ENCODE measurements around the gene CACNA2D3. TPM values are rescaled to one million over a fixed set of nuclear protein-coding genes. Genes with fewer than 3 reads are reported as not detected.

The CACNA2D3 gene
- total and polyA plus RNA-seq, 4 donors: 0.72 to 2.4 (median 1.5) TPM

- Histone ChIP-seq H3K4me1 (ENCODE audit: control insufficient read depth in 1 of 2, insufficient read depth in 2 of 2, low read length in 2 of 2) (no peaks in the 10 kb centered on the region), H3K4me3 (ENCODE audit: low read length in 2 of 2) (no peak overlapping the region), H3K27me3 (ENCODE audit: control insufficient read depth in 1 of 2, insufficient read depth in 2 of 2, low read length in 1 of 2) (no peaks in the 10 kb centered on the region), H3K27ac (ENCODE audit: low read depth in 1 of 2, low read length in 2 of 2) (no peak overlapping the region), H3K9me3 (ENCODE audit: control insufficient read depth, low read length) (no peaks in the 10 kb centered on the region), H3K36me3 (ENCODE audit: control insufficient read depth in 1 of 2, insufficient read depth in 2 of 2, low read length in 1 of 2) (no peaks in the 10 kb centered on the region)
- WGBS, 2 donors: 68 to 75% methylated on average over 5 of the region's 5 CpGs
- DNase-seq: no peak
- intact Hi-C loops (cut with DNase I): no loop called here
- ATAC-seq (ENCODE audit: low FRiP score): no peak
Observed at GRCh38 chr3:55060896-55061719, 938.8 kb downstream of the CACNA2D3 start.

- Histone ChIP-seq H3K27me3 (ENCODE audit: control insufficient read depth in 1 of 2, insufficient read depth in 2 of 2, low read length in 1 of 2) (no peaks in the 10 kb centered on the region), H3K36me3 (ENCODE audit: control insufficient read depth in 1 of 2, insufficient read depth in 2 of 2, low read length in 1 of 2) (no peaks in the 10 kb centered on the region), H3K4me3 (ENCODE audit: low read length in 2 of 2) (no peak overlapping the region), H3K27ac (ENCODE audit: low read depth in 1 of 2, low read length in 2 of 2) (no peak overlapping the region), H3K4me1 (ENCODE audit: control insufficient read depth in 1 of 2, insufficient read depth in 2 of 2, low read length in 2 of 2) (no peaks in the 10 kb centered on the region), H3K9me3 (ENCODE audit: control insufficient read depth, low read length) (no peaks in the 10 kb centered on the region)
- intact Hi-C loops (cut with DNase I): no loop called here
- ATAC-seq (ENCODE audit: low FRiP score): no peak
- WGBS, 2 donors: 44 to 49% methylated on average over 2 of the region's 2 CpGs
- no peak for DNase-seq
Observed at GRCh38 chr3:55061720-55062034, 939.3 kb downstream of the CACNA2D3 start.

GRCh38 chr3:55064164-55064563, 941.8 kb downstream of the CACNA2D3 start:
- 92 to 100% methylated on average over 2 of the region's 2 CpGs for WGBS, 2 donors
- Histone ChIP-seq H3K27me3 (ENCODE audit: control insufficient read depth in 1 of 2, insufficient read depth in 2 of 2, low read length in 1 of 2) (no peaks in the 10 kb centered on the region), H3K36me3 (ENCODE audit: control insufficient read depth in 1 of 2, insufficient read depth in 2 of 2, low read length in 1 of 2) (no peaks in the 10 kb centered on the region), H3K4me3 (ENCODE audit: low read length in 2 of 2) (no peak overlapping the region), H3K27ac (ENCODE audit: low read depth in 1 of 2, low read length in 2 of 2) (no peak overlapping the region), H3K9me3 (ENCODE audit: control insufficient read depth, low read length) (no peaks in the 10 kb centered on the region), H3K4me1 (ENCODE audit: control insufficient read depth in 1 of 2, insufficient read depth in 2 of 2, low read length in 2 of 2) (no peaks in the 10 kb centered on the region)
- DNase-seq: no peak
- no peak for ATAC-seq (ENCODE audit: low FRiP score)
- intact Hi-C loops (cut with DNase I): no loop called here

- ATAC-seq (ENCODE audit: low FRiP score): no peak
- no peaks in the 10 kb centered on the region for H3K27me3 ChIP-seq (ENCODE audit: control insufficient read depth in 1 of 2, insufficient read depth in 2 of 2, low read length in 1 of 2)
- intact Hi-C loops (cut with DNase I): no loop called here
Observed at GRCh38 chr3:55065331-55065730, 943.0 kb downstream of the CACNA2D3 start.

GRCh38 chr3:55066551-55067047, 944.2 kb downstream of the CACNA2D3 start:
- no peaks in the 10 kb centered on the region for H3K27me3 ChIP-seq (ENCODE audit: control insufficient read depth in 1 of 2, insufficient read depth in 2 of 2, low read length in 1 of 2)
- 59 to 61% methylated on average over 9 of the region's 9 CpGs for WGBS, 2 donors
- no peaks in the 10 kb centered on the region for H3K4me1 ChIP-seq (ENCODE audit: control insufficient read depth in 1 of 2, insufficient read depth in 2 of 2, low read length in 2 of 2)
- H3K4me3 ChIP-seq (ENCODE audit: low read length in 2 of 2): no peak overlapping the region
- no peak overlapping the region for H3K27ac ChIP-seq (ENCODE audit: low read depth in 1 of 2, low read length in 2 of 2)
- DNase-seq (no peak), ATAC-seq (ENCODE audit: low FRiP score) (no peak)
- intact Hi-C loops (cut with DNase I): no loop called here
- H3K36me3 ChIP-seq (ENCODE audit: control insufficient read depth in 1 of 2, insufficient read depth in 2 of 2, low read length in 1 of 2): no peaks in the 10 kb centered on the region
- no peaks in the 10 kb centered on the region for H3K9me3 ChIP-seq (ENCODE audit: control insufficient read depth, low read length)

More at GRCh38 chr3:55065331-55065730, 943.0 kb downstream of the CACNA2D3 start:
- Histone ChIP-seq H3K4me1 (ENCODE audit: control insufficient read depth in 1 of 2, insufficient read depth in 2 of 2, low read length in 2 of 2) (no peaks in the 10 kb centered on the region), H3K9me3 (ENCODE audit: control insufficient read depth, low read length) (no peaks in the 10 kb centered on the region), H3K27ac (ENCODE audit: low read depth in 1 of 2, low read length in 2 of 2) (no peak overlapping the region), H3K4me3 (ENCODE audit: low read length in 2 of 2) (no peak overlapping the region), H3K36me3 (ENCODE audit: control insufficient read depth in 1 of 2, insufficient read depth in 2 of 2, low read length in 1 of 2) (no peaks in the 10 kb centered on the region)
- DNase-seq: no peak
- WGBS, 2 donors: 85 to 90% methylated on average over 4 of the region's 4 CpGs

- Histone ChIP-seq H3K27ac (ENCODE audit: low read depth in 1 of 2, low read length in 2 of 2) (no peak overlapping the region), H3K4me3 (ENCODE audit: low read length in 2 of 2) (no peak overlapping the region), H3K4me1 (ENCODE audit: control insufficient read depth in 1 of 2, insufficient read depth in 2 of 2, low read length in 2 of 2) (no peaks in the 10 kb centered on the region), H3K27me3 (ENCODE audit: control insufficient read depth in 1 of 2, insufficient read depth in 2 of 2, low read length in 1 of 2) (no peaks in the 10 kb centered on the region), H3K36me3 (ENCODE audit: control insufficient read depth in 1 of 2, insufficient read depth in 2 of 2, low read length in 1 of 2) (no peaks in the 10 kb centered on the region), H3K9me3 (ENCODE audit: control insufficient read depth, low read length) (no peaks in the 10 kb centered on the region)
- DNase-seq: no peak
- intact Hi-C loops (cut with DNase I): no loop called here
- no peak for ATAC-seq (ENCODE audit: low FRiP score)
Observed at GRCh38 chr3:55069950-55070349, 947.6 kb downstream of the CACNA2D3 start.

GRCh38 chr3:55074796-55075195, 952.4 kb downstream of the CACNA2D3 start:
- intact Hi-C loops (cut with DNase I): no loop called here
- 7 to 8% methylated on average over 4 of the region's 4 CpGs for WGBS, 2 donors

GRCh38 chr3:55075846-55076245, 953.5 kb downstream of the CACNA2D3 start:
- Histone ChIP-seq H3K27me3 (ENCODE audit: control insufficient read depth in 1 of 2, insufficient read depth in 2 of 2, low read length in 1 of 2) (no peaks in the 10 kb centered on the region), H3K4me3 (ENCODE audit: low read length in 2 of 2) (no peak overlapping the region), H3K36me3 (ENCODE audit: control insufficient read depth in 1 of 2, insufficient read depth in 2 of 2, low read length in 1 of 2) (no peaks in the 10 kb centered on the region), H3K4me1 (ENCODE audit: control insufficient read depth in 1 of 2, insufficient read depth in 2 of 2, low read length in 2 of 2) (no peaks in the 10 kb centered on the region), H3K27ac (ENCODE audit: low read depth in 1 of 2, low read length in 2 of 2) (no peak overlapping the region), H3K9me3 (ENCODE audit: control insufficient read depth, low read length) (no peaks in the 10 kb centered on the region)
- DNase-seq (no peak), ATAC-seq (ENCODE audit: low FRiP score) (no peak)
- WGBS, 2 donors: 81 to 87% methylated on average over 6 of the region's 6 CpGs
- intact Hi-C loops (cut with DNase I): no loop called here

More at GRCh38 chr3:55074796-55075195, 952.4 kb downstream of the CACNA2D3 start:
- DNase-seq (no peak), ATAC-seq (ENCODE audit: low FRiP score) (no peak)
- Histone ChIP-seq H3K27ac (ENCODE audit: low read depth in 1 of 2, low read length in 2 of 2) (no peak overlapping the region), H3K27me3 (ENCODE audit: control insufficient read depth in 1 of 2, insufficient read depth in 2 of 2, low read length in 1 of 2) (no peaks in the 10 kb centered on the region), H3K9me3 (ENCODE audit: control insufficient read depth, low read length) (no peaks in the 10 kb centered on the region), H3K4me1 (ENCODE audit: control insufficient read depth in 1 of 2, insufficient read depth in 2 of 2, low read length in 2 of 2) (no peaks in the 10 kb centered on the region), H3K4me3 (ENCODE audit: low read length in 2 of 2) (no peak overlapping the region), H3K36me3 (ENCODE audit: control insufficient read depth in 1 of 2, insufficient read depth in 2 of 2, low read length in 1 of 2) (no peaks in the 10 kb centered on the region)

GRCh38 chr3:55077726-55078125, 955.4 kb downstream of the CACNA2D3 start:
- Histone ChIP-seq H3K36me3 (ENCODE audit: control insufficient read depth in 1 of 2, insufficient read depth in 2 of 2, low read length in 1 of 2) (no peaks in the 10 kb centered on the region), H3K4me1 (ENCODE audit: control insufficient read depth in 1 of 2, insufficient read depth in 2 of 2, low read length in 2 of 2) (no peaks in the 10 kb centered on the region), H3K4me3 (ENCODE audit: low read length in 2 of 2) (no peak overlapping the region), H3K27ac (ENCODE audit: low read depth in 1 of 2, low read length in 2 of 2) (no peak overlapping the region), H3K9me3 (ENCODE audit: control insufficient read depth, low read length) (no peaks in the 10 kb centered on the region), H3K27me3 (ENCODE audit: control insufficient read depth in 1 of 2, insufficient read depth in 2 of 2, low read length in 1 of 2) (no peaks in the 10 kb centered on the region)
- ATAC-seq (ENCODE audit: low FRiP score) (no peak), DNase-seq (no peak)
- intact Hi-C loops (cut with DNase I): no loop called here
- 75 to 80% methylated on average over 7 of the region's 7 CpGs for WGBS, 2 donors
